Mucosa of descending colon (tissue), 3 donors: Measurements from ENCODE around the gene NUCB2. TPM values are rescaled to one million over a fixed set of nuclear protein-coding genes. Genes with fewer than 3 reads are reported as not detected.
"Not testable (repeated sequence)": the region's sequence is repeated elsewhere in the genome, so short reads cannot be mapped to it uniquely, and the experiment has no call there.

Source experiments
- ATAC-seq: fragments of 200-7000 bp; cut with Tn5 transposase; one replicate; pipeline ENCODE4 v1.9.1; 2020; ENCODE audit warnings: mild to moderate bottlenecking, moderate library complexity
- DNase-seq, 3 donors: peaks; one replicate each; pipeline ENCODE4 v3.0.0-alpha.2; 2020
- H3K36me3 ChIP-seq: fragments of 200-600 bp; one replicate; pipeline ENCODE4 v1.8.0; 2021; ENCODE audit warnings: low read depth, mild to moderate bottlenecking
- H3K4me1 ChIP-seq: fragments of 200-600 bp; one replicate; pipeline ENCODE4 v1.8.0; 2021; ENCODE audit warnings: low read depth, mild to moderate bottlenecking
- H3K4me3 ChIP-seq: fragments of 200-600 bp; one replicate; pipeline ENCODE4 v1.8.0; 2021; ENCODE audit warnings: mild to moderate bottlenecking
- H3K9me3 ChIP-seq: fragments of 200-600 bp; one replicate; pipeline ENCODE4 v1.8.0; 2021; ENCODE audit warnings: mild to moderate bottlenecking
- intact Hi-C, 2 donors: fragments of 100-400 bp; cut with DNase I in 1 of 2; cut with micrococcal nuclease in 1 of 2; formaldehyde crosslinking; loops; one replicate each; pipeline versions ENCODE4 v1.11.0 to v1.11.1; 2022; cut with DNase I, micrococcal nuclease
- total RNA-seq, 3 donors: library from RNA; stranded (reverse); fragmentation: NEBNext Ultra II Directional in 2 of 3; extraction: Animal tissue kit (Norgen Biotek cat#: 25700) in 2 of 3; gene quantifications; one replicate each; pipeline versions ENCODE4 v1.2.1 to v1.2.4, GENCODE V29; 2021 to 2023
- TF ChIP-seq, protein P1 (sequence below): fragments of 200-600 bp; IDR thresholded peaks from one replicate; pipeline ENCODE4 v1.8.0; 2022; ENCODE audit warnings: antibody characterized with exemption, mild to moderate bottlenecking
- donor health status: DM: no; HTN: no; CAD: no; lungs with moderate emphysema.
- donor health status: DM: no; HTN: no; CAD: no.
- donor health status: DM: no; HTN: yes; CAD: no.

The NUCB2 gene
- total RNA-seq, 3 donors from 2014 or later, result 22.4 to 75.4 (median 49.9) TPM

- Histone ChIP-seq H3K9me3 (no peaks in the 10 kb centered on the region), H3K4me3 (no peak overlapping the region), H3K4me1 (no peaks in the 10 kb centered on the region), H3K36me3 (no peaks in the 10 kb centered on the region)
- DNase-seq (no peak), ATAC-seq (no peak)
- intact Hi-C loops, result no loop called here
- TF ChIP-seq, protein P1, sequence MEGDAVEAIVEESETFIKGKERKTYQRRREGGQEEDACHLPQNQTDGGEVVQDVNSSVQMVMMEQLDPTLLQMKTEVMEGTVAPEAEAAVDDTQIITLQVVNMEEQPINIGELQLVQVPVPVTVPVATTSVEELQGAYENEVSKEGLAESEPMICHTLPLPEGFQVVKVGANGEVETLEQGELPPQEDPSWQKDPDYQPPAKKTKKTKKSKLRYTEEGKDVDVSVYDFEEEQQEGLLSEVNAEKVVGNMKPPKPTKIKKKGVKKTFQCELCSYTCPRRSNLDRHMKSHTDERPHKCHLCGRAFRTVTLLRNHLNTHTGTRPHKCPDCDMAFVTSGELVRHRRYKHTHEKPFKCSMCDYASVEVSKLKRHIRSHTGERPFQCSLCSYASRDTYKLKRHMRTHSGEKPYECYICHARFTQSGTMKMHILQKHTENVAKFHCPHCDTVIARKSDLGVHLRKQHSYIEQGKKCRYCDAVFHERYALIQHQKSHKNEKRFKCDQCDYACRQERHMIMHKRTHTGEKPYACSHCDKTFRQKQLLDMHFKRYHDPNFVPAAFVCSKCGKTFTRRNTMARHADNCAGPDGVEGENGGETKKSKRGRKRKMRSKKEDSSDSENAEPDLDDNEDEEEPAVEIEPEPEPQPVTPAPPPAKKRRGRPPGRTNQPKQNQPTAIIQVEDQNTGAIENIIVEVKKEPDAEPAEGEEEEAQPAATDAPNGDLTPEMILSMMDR, result no peak
Observed at GRCh38 chr11:17266781-17267180, 9.8 kb upstream of the NUCB2 start.

GRCh38 chr11:17267576-17267975 is 9.0 kb upstream of the NUCB2 start:
- intact Hi-C loops, result no loop called here
- ATAC-seq (no peak), DNase-seq (no peak)
- H3K9me3 ChIP-seq, result no peaks in the 10 kb centered on the region
- TF ChIP-seq, protein P1, result no peak
- no peaks in the 10 kb centered on the region for H3K4me1 ChIP-seq
- H3K36me3 ChIP-seq, result no peaks in the 10 kb centered on the region
- no peak overlapping the region for H3K4me3 ChIP-seq

DNA sequence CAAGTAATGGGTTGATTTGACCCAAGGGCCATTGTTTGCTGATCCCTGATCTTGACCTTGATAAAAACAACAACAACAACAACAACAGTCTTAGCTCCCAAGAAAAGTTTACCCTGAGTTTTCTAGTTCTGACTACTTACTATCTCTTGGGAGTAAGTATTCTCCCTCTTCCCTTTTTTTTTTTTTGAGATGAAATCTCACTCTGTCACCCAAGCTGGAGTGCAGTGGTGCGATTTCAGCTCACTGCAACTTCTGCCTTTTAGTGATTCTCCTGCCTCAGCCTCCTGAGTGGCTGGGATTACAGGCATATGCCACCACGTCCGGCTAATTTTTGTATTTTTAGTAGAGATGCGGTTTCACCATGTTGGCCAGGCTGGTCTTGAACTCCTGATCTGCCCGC is 8.0 kb upstream of the NUCB2 start:
- H3K9me3 ChIP-seq, H3K4me1 ChIP-seq, ATAC-seq, H3K36me3 ChIP-seq, intact Hi-C loops, DNase-seq, H3K4me3 ChIP-seq: not testable (repeated sequence)

GRCh38 chr11:17268902-17269301 is 7.6 kb upstream of the NUCB2 start:
- intact Hi-C loops, result no loop called here
- no peak overlapping the region for H3K4me3 ChIP-seq
- TF ChIP-seq, protein P1, result no peak
- no peaks in the 10 kb centered on the region for H3K9me3 ChIP-seq
- no peak for DNase-seq
- H3K36me3 ChIP-seq, result no peaks in the 10 kb centered on the region
- no peak for ATAC-seq
- no peaks in the 10 kb centered on the region for H3K4me1 ChIP-seq

- H3K36me3 ChIP-seq, result no peaks in the 10 kb centered on the region
- TF ChIP-seq, protein P1, result no peak
- peaks cover 3% of the 10 kb centered on the region for H3K4me1 ChIP-seq
- ATAC-seq (no peak), DNase-seq (no peak)
- no peaks in the 10 kb centered on the region for H3K9me3 ChIP-seq
- H3K4me3 ChIP-seq, result no peak overlapping the region
- intact Hi-C loops, result no loop called here
Observed at GRCh38 chr11:17272801-17273200, 3.7 kb upstream of the NUCB2 start.

DNA sequence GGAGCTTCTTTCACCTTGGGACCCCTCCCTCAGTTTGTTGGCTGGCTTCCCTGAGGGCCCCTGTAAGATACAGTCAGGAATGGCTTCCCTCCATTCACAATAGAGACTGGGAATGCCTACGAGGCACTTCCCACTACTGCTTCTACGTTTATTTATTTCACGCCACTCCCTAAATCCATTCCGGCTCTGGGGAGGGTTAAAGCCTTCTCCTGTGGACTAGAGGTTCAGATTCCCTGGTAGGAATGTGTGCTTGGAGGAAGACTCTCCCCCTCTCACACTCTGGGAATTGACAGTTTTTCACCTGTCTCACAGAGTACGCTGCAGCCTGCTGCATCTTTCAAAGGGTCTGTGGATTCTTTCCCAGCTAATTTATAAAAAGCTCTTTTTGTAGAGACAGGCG is 3.3 kb upstream of the NUCB2 start:
- H3K4me3 ChIP-seq, result no peak overlapping the region
- no peaks in the 10 kb centered on the region for H3K9me3 ChIP-seq
- no peak for ATAC-seq
- intact Hi-C loops, result no loop called here
- no peaks in the 10 kb centered on the region for H3K36me3 ChIP-seq
- DNase-seq, result no peak
- H3K4me1 ChIP-seq, result peaks cover 3% of the 10 kb centered on the region
- TF ChIP-seq, protein P1, result no peak
